ENCODE data around the gene MACC1.

Gene MACC1, protein sequence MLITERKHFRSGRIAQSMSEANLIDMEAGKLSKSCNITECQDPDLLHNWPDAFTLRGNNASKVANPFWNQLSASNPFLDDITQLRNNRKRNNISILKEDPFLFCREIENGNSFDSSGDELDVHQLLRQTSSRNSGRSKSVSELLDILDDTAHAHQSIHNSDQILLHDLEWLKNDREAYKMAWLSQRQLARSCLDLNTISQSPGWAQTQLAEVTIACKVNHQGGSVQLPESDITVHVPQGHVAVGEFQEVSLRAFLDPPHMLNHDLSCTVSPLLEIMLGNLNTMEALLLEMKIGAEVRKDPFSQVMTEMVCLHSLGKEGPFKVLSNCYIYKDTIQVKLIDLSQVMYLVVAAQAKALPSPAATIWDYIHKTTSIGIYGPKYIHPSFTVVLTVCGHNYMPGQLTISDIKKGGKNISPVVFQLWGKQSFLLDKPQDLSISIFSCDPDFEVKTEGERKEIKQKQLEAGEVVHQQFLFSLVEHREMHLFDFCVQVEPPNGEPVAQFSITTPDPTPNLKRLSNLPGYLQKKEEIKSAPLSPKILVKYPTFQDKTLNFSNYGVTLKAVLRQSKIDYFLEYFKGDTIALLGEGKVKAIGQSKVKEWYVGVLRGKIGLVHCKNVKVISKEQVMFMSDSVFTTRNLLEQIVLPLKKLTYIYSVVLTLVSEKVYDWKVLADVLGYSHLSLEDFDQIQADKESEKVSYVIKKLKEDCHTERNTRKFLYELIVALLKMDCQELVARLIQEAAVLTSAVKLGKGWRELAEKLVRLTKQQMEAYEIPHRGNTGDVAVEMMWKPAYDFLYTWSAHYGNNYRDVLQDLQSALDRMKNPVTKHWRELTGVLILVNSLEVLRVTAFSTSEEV

GRCh38 chr7:20217193-20217948 lies at the start of gene MACC1:
MACC1 (minus strand) TSS chr7:20217384; CDS start chr7:20161862, 55,522 bp downstream.
- peak; percentile 74 for DNase-seq

- no peak for DNase-seq
These were observed 47.4 kb upstream of the MACC1 start for GRCh38 chr7:20264623-20265022.

DNA sequence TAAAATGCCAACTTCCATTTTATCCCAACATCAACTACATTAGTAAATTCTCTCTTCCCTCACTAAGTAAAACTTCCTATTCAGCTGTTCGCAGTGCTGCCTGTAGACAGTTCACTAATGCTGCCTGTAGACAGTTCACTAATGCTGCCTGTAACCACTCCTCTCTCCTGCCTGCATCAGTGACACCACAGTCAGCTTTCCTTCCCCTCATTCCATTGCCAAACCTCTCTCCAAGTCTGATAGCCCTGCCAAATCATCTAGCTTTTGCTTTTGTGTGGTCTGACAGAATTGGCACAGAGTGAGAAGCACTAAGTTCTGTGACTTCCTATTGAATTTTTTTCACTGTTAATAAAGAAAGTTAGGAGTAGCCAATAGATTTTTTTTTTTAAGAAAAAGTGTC lies 43.0 kb upstream of the MACC1 start:
- DNase-seq, result no peak

DNA sequence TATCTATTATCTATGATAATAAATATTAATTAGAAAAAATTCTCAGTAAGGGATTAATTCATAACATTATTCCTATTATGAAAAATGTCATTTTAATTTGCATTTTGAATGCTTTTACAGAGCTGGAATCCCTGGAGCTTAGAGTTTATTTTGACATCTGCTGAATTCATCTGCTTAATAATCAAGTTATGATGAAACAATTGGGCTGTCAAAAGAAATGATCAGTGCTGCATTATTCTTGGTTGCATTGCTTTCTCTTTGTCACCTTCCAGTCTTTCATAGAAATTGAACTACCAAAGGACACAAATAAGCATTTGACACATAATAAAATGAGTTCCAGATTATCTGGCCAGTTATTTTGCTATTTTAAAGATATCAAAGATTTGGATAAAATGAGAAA lies 40.0 kb upstream of the MACC1 start:
- DNase-seq, result no peak

DNA sequence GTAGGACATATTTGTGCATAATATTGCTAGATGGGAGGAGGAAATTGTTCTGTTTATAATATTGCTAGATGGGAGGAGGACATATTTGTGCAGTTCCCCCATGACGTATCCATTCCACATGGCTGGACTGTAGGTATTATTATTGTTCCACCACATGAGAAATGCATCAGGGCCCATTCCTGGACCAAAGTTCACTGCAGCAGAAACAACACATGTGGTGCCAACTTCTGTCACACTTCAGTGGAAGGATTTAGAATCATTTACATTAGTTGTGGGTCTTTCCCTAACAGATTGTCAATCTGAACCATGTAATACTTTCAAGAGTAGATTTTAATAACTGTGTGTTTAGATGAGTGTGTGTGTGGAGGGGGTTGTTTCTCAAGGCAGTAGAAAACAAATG lies 32.7 kb upstream of the MACC1 start:
- DNase-seq, result peak; percentile 22

- no peak for DNase-seq
These were observed 32.2 kb upstream of the MACC1 start for GRCh38 chr7:20249376-20249775.

- DNase-seq, result no peak
These were observed 29.1 kb upstream of the MACC1 start for GRCh38 chr7:20246236-20246635.

GRCh38 chr7:20244334-20245120 lies 27.3 kb upstream of the MACC1 start:
- DNase-seq, result no peak

DNA sequence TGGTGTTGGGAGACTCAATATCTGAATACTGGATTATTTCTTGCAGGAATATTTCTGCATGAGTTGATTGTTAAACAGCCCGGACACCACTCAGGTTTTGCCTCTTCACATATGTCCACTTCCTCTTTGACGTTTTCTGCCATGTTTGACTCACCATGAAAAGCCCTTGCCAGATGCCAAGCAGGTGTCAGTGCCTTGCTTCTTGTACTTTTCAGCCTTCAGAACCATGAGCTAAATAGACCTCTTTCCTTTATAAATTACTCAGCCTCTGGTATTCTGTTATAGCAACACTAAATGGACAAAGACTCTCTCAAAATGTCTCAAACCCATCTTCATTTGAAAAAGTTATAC lies 24.7 kb upstream of the MACC1 start:
- DNase-seq, result no peak

- DNase-seq, result peak; percentile 67
These were observed 24.2 kb upstream of the MACC1 start for GRCh38 chr7:20241194-20241910.

DNA sequence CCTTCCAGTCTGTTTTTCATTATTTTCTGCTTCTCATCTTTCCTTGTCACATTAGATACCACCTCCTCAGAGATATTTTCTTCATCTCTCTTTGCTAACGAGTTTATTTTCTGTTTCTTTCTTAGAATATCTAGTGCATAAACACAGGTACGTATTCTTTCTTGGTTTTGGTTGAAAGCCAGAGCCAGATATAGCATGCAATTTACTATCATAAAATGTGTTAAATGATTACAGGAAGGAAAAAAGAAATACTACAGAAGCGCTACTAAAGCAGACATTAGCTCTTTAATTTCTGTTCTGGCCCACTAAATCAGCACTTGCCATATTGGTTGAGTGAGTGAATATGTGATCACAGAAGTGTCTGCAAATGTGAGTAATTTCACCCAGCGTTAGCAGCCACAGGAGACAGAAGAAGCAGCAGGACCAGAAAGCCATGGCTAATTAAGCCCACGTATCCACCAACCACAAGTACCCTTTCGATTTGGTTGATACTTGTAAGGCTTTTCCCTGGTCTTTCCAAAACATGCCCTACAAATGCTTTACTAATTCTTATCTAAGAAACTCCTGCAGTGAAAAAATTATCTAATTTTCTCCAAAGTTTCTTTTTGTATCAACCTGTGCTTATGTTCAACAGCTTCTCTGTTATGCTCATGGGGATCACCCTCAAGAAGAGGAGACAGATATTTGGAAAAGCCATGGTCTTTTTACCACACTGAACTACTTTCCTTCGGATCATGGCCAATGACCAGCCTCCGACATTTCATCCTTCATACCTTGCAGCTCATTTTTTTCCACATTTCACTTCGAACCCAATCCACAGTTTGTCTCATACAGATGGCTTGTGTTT lies 23.1 kb upstream of the MACC1 start:
- peak; percentile 41 for DNase-seq

- DNase-seq, result no peak
These were observed 21.7 kb upstream of the MACC1 start for GRCh38 chr7:20238754-20239324.

GRCh38 chr7:20238194-20238753 lies 21.1 kb upstream of the MACC1 start:
- no peak for DNase-seq

GRCh38 chr7:20237464-20238193 lies 20.4 kb upstream of the MACC1 start:
- no peak for DNase-seq

- DNase-seq, result no peak
These were observed 19.6 kb upstream of the MACC1 start for GRCh38 chr7:20236790-20237189.

- no peak for DNase-seq
These were observed 18.9 kb upstream of the MACC1 start for GRCh38 chr7:20236043-20236442.

DNA sequence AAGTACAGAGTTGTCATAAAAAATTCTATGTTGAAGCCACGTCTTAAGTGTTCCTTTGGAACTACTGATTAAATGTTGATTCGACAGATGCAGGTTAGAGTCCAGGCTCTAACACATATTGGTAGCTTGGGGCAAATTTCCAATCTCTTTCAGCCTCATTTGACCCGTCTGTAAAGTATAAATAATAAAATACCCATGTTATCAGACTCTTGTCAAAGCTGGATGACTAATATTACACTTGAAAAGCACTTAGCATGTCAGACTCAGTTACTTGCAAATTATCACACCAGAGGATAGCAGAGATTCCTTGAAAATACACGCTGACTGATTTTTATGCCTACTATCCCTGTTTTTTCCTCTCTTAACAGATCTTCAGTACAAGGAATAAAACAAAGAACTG lies 18.1 kb upstream of the MACC1 start:
- DNase-seq, result peak; percentile 52

DNA sequence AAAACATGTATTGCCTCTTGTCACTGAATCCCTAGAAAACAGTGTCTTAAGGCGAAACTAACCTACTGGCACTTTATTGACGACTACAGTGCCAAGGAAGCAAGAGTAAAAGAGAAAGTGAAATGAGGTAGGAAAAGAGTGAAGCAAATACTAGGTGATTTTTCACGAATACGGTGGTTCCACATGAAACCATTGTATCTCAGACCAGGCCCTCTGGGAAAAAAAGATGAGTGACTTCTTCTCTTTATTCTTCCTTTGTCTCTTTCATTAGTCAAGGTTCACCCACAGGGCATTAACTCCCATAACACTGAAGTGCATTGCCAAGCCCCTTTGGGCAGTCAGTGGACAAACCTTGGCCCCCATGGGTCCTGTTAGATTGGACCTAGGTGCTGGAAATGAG lies 16.2 kb upstream of the MACC1 start:
- no peak for DNase-seq

- no peak for DNase-seq
These were observed 15.7 kb upstream of the MACC1 start for GRCh38 chr7:20232848-20233247.
